ACC112 (cell line): Measurements from ENCODE around the gene FAF1.

Experiments used
- H2AFZ ChIP-seq: fragments of 200-600 bp; sonication (generic); one replicate; pipeline ENCODE4 v1.6.0; 2017; ENCODE audit warnings: antibody characterized with exemption, low read length; ENCODE audit not compliant: unreplicated experiment
- H3K27ac ChIP-seq: fragments of 200-600 bp; sonication (generic); 2 replicates; pipeline ENCODE4 v1.5.1; 2014; ENCODE audit warnings: low read depth, mild to moderate bottlenecking, antibody characterized with exemption, low read length, moderate library complexity
- H3K27me3 ChIP-seq: fragments of 200-600 bp; sonication (generic); 2 replicates; pipeline ENCODE4 v1.6.1; 2014; ENCODE audit warnings: mild to moderate bottlenecking, antibody characterized with exemption, low read length, moderate library complexity, mixed read lengths; ENCODE audit not compliant: insufficient read depth
- H3K36me3 ChIP-seq: fragments of 200-600 bp; sonication (generic); 2 replicates; pipeline ENCODE4 v1.6.1; 2016; ENCODE audit warnings: mild to moderate bottlenecking, antibody characterized with exemption, low read length, moderate library complexity, mixed read lengths; ENCODE audit not compliant: insufficient read depth
- H3K4me1 ChIP-seq: fragments of 200-600 bp; sonication (generic); one replicate; pipeline ENCODE4 v1.6.1; 2016; ENCODE audit warnings: low read length, mixed read lengths; ENCODE audit not compliant: insufficient read depth, unreplicated experiment, control insufficient read depth
- H3K4me3 ChIP-seq: fragments of 200-600 bp; sonication (generic); 2 replicates; pipeline ENCODE4 v1.5.1; 2014; ENCODE audit warnings: mild to moderate bottlenecking, low read depth, low read length
- H3K79me2 ChIP-seq: fragments of 200-600 bp; sonication (generic); one replicate; pipeline ENCODE4 v1.6.0; 2016; ENCODE audit warnings: low read length; ENCODE audit not compliant: control insufficient read depth, unreplicated experiment, insufficient read depth

FAF1 gene

GRCh38 chr1:50502147-50502546 lies 457.9 kb downstream of the FAF1 start:
- no peak overlapping the region for H3K27ac ChIP-seq
- H3K4me1 ChIP-seq: no peaks in the 10 kb centered on the region
- peaks cover 3% of the 10 kb centered on the region; the same call in 1 of the 2 replicates for H3K36me3 ChIP-seq
- no peak overlapping the region for H3K4me3 ChIP-seq
- H3K27me3 ChIP-seq: no peaks in the 10 kb centered on the region
- no peaks in the 10 kb centered on the region for H3K79me2 ChIP-seq
- H2AFZ ChIP-seq: no peak overlapping the region

- peaks cover 13% of the 10 kb centered on the region; the same call in 1 of the 2 replicates for H3K36me3 ChIP-seq
- no peak overlapping the region for H2AFZ ChIP-seq
- no peaks in the 10 kb centered on the region for H3K79me2 ChIP-seq
- H3K4me1 ChIP-seq: no peaks in the 10 kb centered on the region
- H3K27ac ChIP-seq: no peak overlapping the region
- no peaks in the 10 kb centered on the region for H3K27me3 ChIP-seq
- H3K4me3 ChIP-seq: no peak overlapping the region
Measured at GRCh38 chr1:50497007-50497406, 463.1 kb downstream of the FAF1 start.

GRCh38 chr1:50493710-50494109 lies 466.4 kb downstream of the FAF1 start:
- Histone ChIP-seq H3K27me3 (no peaks in the 10 kb centered on the region), H3K36me3 (peaks cover 13% of the 10 kb centered on the region; the same call in 1 of the 2 replicates), H3K4me1 (no peaks in the 10 kb centered on the region), H3K4me3 (no peak overlapping the region), H3K27ac (no peak overlapping the region), H3K79me2 (no peaks in the 10 kb centered on the region), H2AFZ (no peak overlapping the region)

GRCh38 chr1:50492142-50492541 lies 467.9 kb downstream of the FAF1 start:
- no peaks in the 10 kb centered on the region for H3K4me1 ChIP-seq
- no peak overlapping the region for H3K27ac ChIP-seq
- peaks cover 10% of the 10 kb centered on the region; the same call in 1 of the 2 replicates for H3K36me3 ChIP-seq
- H3K4me3 ChIP-seq: no peak overlapping the region
- H3K79me2 ChIP-seq: no peaks in the 10 kb centered on the region
- H3K27me3 ChIP-seq: no peaks in the 10 kb centered on the region
- no peak overlapping the region for H2AFZ ChIP-seq

- Histone ChIP-seq H3K4me3 (no peak overlapping the region), H3K4me1 (no peaks in the 10 kb centered on the region), H2AFZ (no peak overlapping the region), H3K79me2 (no peaks in the 10 kb centered on the region), H3K36me3 (peaks cover 3% of the 10 kb centered on the region; the same call in 1 of the 2 replicates), H3K27me3 (no peaks in the 10 kb centered on the region), H3K27ac (no peak overlapping the region)
Measured at GRCh38 chr1:50491142-50491541, 468.9 kb downstream of the FAF1 start.

GRCh38 chr1:50490640-50491039 lies 469.4 kb downstream of the FAF1 start:
- no peak overlapping the region for H3K27ac ChIP-seq
- no peak overlapping the region for H3K4me3 ChIP-seq
- no peaks in the 10 kb centered on the region for H3K36me3 ChIP-seq
- no peak overlapping the region for H2AFZ ChIP-seq
- no peaks in the 10 kb centered on the region for H3K4me1 ChIP-seq
- no peaks in the 10 kb centered on the region for H3K79me2 ChIP-seq
- no peaks in the 10 kb centered on the region for H3K27me3 ChIP-seq

GRCh38 chr1:50488876-50489275 lies 471.2 kb downstream of the FAF1 start:
- Histone ChIP-seq H3K36me3 (no peaks in the 10 kb centered on the region), H3K4me1 (no peaks in the 10 kb centered on the region), H3K4me3 (no peak overlapping the region), H2AFZ (no peak overlapping the region), H3K27me3 (no peaks in the 10 kb centered on the region), H3K27ac (no peak overlapping the region), H3K79me2 (no peaks in the 10 kb centered on the region)

- Histone ChIP-seq H3K4me3 (no peak overlapping the region), H3K27ac (no peak overlapping the region), H3K27me3 (no peaks in the 10 kb centered on the region), H3K4me1 (no peaks in the 10 kb centered on the region), H3K36me3 (no peaks in the 10 kb centered on the region), H2AFZ (no peak overlapping the region), H3K79me2 (no peaks in the 10 kb centered on the region)
Measured at GRCh38 chr1:50488356-50488755, 471.7 kb downstream of the FAF1 start.

GRCh38 chr1:50487725-50488124 lies 472.3 kb downstream of the FAF1 start:
- Histone ChIP-seq H2AFZ (no peak overlapping the region), H3K4me1 (no peaks in the 10 kb centered on the region), H3K79me2 (no peaks in the 10 kb centered on the region), H3K36me3 (no peaks in the 10 kb centered on the region), H3K4me3 (no peak overlapping the region), H3K27ac (no peak overlapping the region), H3K27me3 (no peaks in the 10 kb centered on the region)

- Histone ChIP-seq H3K79me2 (no peaks in the 10 kb centered on the region), H3K4me1 (no peaks in the 10 kb centered on the region), H3K4me3 (no peak overlapping the region), H3K36me3 (no peaks in the 10 kb centered on the region), H2AFZ (no peak overlapping the region), H3K27ac (no peak overlapping the region), H3K27me3 (no peaks in the 10 kb centered on the region)
Measured at GRCh38 chr1:50481142-50481736, 478.8 kb downstream of the FAF1 start.

GRCh38 chr1:50476800-50477199 lies 483.3 kb downstream of the FAF1 start:
- Histone ChIP-seq H3K79me2 (no peaks in the 10 kb centered on the region), H3K27me3 (no peaks in the 10 kb centered on the region), H3K4me1 (no peaks in the 10 kb centered on the region), H3K4me3 (no peak overlapping the region), H2AFZ (no peak overlapping the region), H3K36me3 (0 out of 2 replicates have a peak, but pooled peaks cover 3% of the 10 kb centered on the region), H3K27ac (no peak overlapping the region)
